CD8-positive, alpha-beta memory T cell (primary cell): ENCODE data around the gene ANKRD22. TPM values are rescaled to one million over a fixed set of nuclear protein-coding genes. Genes with fewer than 3 reads are reported as not detected.

Experiments
- CTCF ChIA-PET: fragments of 350-600 bp; sonication (Branson Sonifier 250); formaldehyde crosslinking; loops from one replicate; lab custom pipeline; 2021; ENCODE audit warnings: antibody characterized with exemption; lab: Charles Lee
- POLR2A ChIA-PET: fragments of 350-600 bp; sonication (Branson Sonifier 250); formaldehyde crosslinking; loops from one replicate; lab custom pipeline; 2021; ENCODE audit warnings: antibody characterized with exemption; lab: Charles Lee
- DNase-seq, 5 donors: peaks; one replicate each; pipeline versions ENCODE4 v3.0.0 to v3.0.0-alpha.2; 2020 to 2022; ENCODE audit warnings: mixed read lengths in 1 of 5
- H3K27ac ChIP-seq: one replicate; pipeline ENCODE4 v1.7.0; 2013; ENCODE audit warnings: low read depth, mild to moderate bottlenecking, low read length, moderate library complexity
- H3K27me3 ChIP-seq: 2 replicates; pipeline ENCODE4 v1.7.0; 2013; ENCODE audit warnings: low read length, mild to moderate bottlenecking; ENCODE audit not compliant: insufficient read depth, poor library complexity, severe bottlenecking
- H3K36me3 ChIP-seq: 2 replicates; pipeline ENCODE4 v1.7.0; 2013; ENCODE audit warnings: mild to moderate bottlenecking, low read length, moderate library complexity; ENCODE audit not compliant: insufficient read depth
- H3K4me1 ChIP-seq: 2 replicates; pipeline ENCODE4 v1.7.0; 2013; ENCODE audit warnings: mild to moderate bottlenecking, low read length, moderate library complexity; ENCODE audit not compliant: insufficient read depth
- H3K4me3 ChIP-seq: 2 replicates; pipeline ENCODE4 v1.7.0; 2013; ENCODE audit warnings: mild to moderate bottlenecking, low read length
- H3K9me3 ChIP-seq: 2 replicates; pipeline ENCODE4 v1.7.0; 2013; ENCODE audit warnings: mild to moderate bottlenecking, low read length
- H3K27ac Mint-ChIP-seq, 8 donors: one replicate each; pipeline ENCODE4 v1.8.0; 2020 to 2021; ENCODE audit warnings: mixed read lengths in 8 of 8, mild to moderate bottlenecking in 6 of 8, inconsistent platforms in 3 of 8, moderate library complexity in 3 of 8
- H3K27me3 Mint-ChIP-seq, 2 donors: one replicate each; pipeline ENCODE4 v1.8.0; 2020 to 2021; ENCODE audit warnings: mixed read lengths in 2 of 2, mild to moderate bottlenecking in 1 of 2, moderate library complexity in 1 of 2
- H3K36me3 Mint-ChIP-seq, 3 donors: one replicate each; pipeline ENCODE4 v1.8.0; 2020 to 2021; ENCODE audit warnings: mixed read lengths in 3 of 3, inconsistent platforms in 1 of 3, mild to moderate bottlenecking in 1 of 3
- H3K4me1 Mint-ChIP-seq, 3 donors: one replicate each; pipeline ENCODE4 v1.8.0; 2020 to 2021; ENCODE audit warnings: mixed read lengths in 3 of 3, inconsistent platforms in 1 of 3, mild to moderate bottlenecking in 1 of 3
- H3K4me3 Mint-ChIP-seq, 7 donors: one replicate each; pipeline ENCODE4 v1.8.0; 2020 to 2021; ENCODE audit warnings: mixed read lengths in 7 of 7, mild to moderate bottlenecking in 6 of 7, moderate library complexity in 4 of 7, inconsistent platforms in 2 of 7
- H3K9me3 Mint-ChIP-seq, 5 donors: one replicate each; pipeline ENCODE4 v1.8.0; 2020 to 2022; ENCODE audit warnings: mixed read lengths in 5 of 5, mild to moderate bottlenecking in 3 of 5, moderate library complexity in 2 of 5, inconsistent platforms in 1 of 5
- polyA plus RNA-seq: library from polyadenylated mRNA; unstranded; fragments of 300-500 nt; fragmentation: Illumina TruSeq; gene quantifications from one replicate; pipeline ENCODE4 v1.2.3, GENCODE V29; 2021
- total RNA-seq, 2 experiments: library from RNA; stranded (reverse); gene quantifications; one replicate each; pipeline ENCODE4 v1.2.3, GENCODE V29; 2021

The ANKRD22 gene
- total and polyA plus RNA-seq, 3 experiments from 2014 or later = 0.63 TPM; not detected in 2

- H3K4me3 ChIP-seq = no peak overlapping the region
- H3K36me3 Mint-ChIP-seq = no peaks in the 10 kb centered on the region
- no peak overlapping the region for H3K4me3 Mint-ChIP-seq
- no peak overlapping the region for H3K27ac ChIP-seq
- no peak for DNase-seq
- no peaks in the 10 kb centered on the region for H3K4me1 ChIP-seq
- H3K27me3 Mint-ChIP-seq = peaks cover 5 to 7% of the 10 kb centered on the region in 2 donors
- H3K27ac Mint-ChIP-seq = no peak overlapping the region
- CTCF ChIA-PET = interaction anchor here (1.8 kb wide), 1 partner anchor 21 kb away, joined by 4 read pairs; no protein-coding TSS in a partner anchor
- POLR2A ChIA-PET = no interaction called here
- H3K4me1 Mint-ChIP-seq = no peaks in the 10 kb centered on the region
- H3K27me3 ChIP-seq = peaks cover 5% of the 10 kb centered on the region
- peaks cover 0 to 2% (median 0%) of the 10 kb centered on the region in 5 donors for H3K9me3 Mint-ChIP-seq
- H3K9me3 ChIP-seq = no peaks in the 10 kb centered on the region
- no peaks in the 10 kb centered on the region for H3K36me3 ChIP-seq
Observed at GRCh38 chr10:88857831-88858230, 6.2 kb upstream of the ANKRD22 start.

DNA sequence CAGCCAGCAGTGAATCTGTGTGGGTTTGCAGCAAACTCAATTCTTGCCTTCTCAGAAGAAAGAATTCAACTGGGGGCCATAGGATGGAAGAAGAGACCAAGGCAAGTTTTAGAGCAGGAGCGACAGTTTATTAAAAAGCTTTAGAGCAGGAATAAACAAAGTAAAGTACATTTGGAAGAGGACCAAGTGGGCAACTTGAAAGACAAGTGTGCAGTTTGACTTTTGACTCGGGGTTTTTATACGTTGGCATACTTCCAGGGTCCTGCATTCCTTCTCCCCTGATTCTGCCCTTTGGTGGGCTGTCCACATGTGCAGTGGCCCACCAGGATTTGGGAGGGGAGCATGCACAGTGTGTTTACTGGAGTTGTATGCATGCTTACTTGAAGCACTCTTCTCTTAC, 3.0 kb upstream of the ANKRD22 start:
- H3K4me3 ChIP-seq = no peak overlapping the region
- no peaks in the 10 kb centered on the region for H3K4me1 ChIP-seq
- Mint-ChIP-seq H3K9me3 (peaks cover 0 to 2% (median 0%) of the 10 kb centered on the region in 5 donors), H3K27me3 (peaks cover 3 to 13% of the 10 kb centered on the region in 2 donors), H3K27ac (no peak overlapping the region), H3K4me1 (no peaks in the 10 kb centered on the region), H3K36me3 (no peaks in the 10 kb centered on the region), H3K4me3 (no peak overlapping the region)
- no peaks in the 10 kb centered on the region for H3K36me3 ChIP-seq
- H3K27ac ChIP-seq = no peak overlapping the region
- ChIA-PET CTCF (no interaction called here), POLR2A (no interaction called here)
- peaks cover 5% of the 10 kb centered on the region for H3K27me3 ChIP-seq
- no peaks in the 10 kb centered on the region for H3K9me3 ChIP-seq
- DNase-seq = no peak

DNA sequence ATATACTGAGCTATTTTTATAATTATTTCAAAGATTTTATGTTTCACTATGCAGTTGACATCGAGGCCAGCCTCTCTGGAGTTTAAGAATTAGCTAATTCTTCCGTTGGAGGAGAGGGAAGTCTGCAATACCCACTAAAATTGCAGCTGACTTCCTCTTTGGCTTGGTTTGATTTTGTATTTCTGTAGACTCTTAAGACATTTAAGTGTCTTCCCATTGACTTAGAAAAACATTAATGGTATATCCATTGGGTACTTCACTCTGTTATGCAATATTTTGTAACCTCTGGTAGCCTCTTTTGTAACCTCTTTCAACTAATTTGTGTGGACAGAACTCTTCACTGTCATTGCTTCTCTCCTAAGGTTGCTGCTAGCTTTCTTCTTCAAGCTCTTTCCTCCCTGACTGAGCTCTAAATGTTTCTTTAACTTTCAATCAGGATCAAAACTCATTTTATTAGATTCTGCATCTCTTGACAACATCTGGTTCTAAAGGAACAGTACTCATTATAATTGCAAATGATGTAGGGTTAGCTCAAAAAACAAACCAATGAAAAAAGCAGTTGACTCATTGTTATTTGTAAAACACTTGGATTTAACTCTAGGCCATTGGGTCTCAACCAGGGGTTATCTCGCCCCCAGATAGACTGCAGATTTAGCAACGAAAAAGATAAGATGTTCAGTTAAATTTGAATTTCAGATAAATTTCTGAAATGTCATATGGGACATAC, 1.7 kb upstream of the ANKRD22 start:
- Histone ChIP-seq H3K4me1 (no peaks in the 10 kb centered on the region), H3K4me3 (no peak overlapping the region), H3K27ac (no peak overlapping the region), H3K36me3 (no peaks in the 10 kb centered on the region), H3K9me3 (no peaks in the 10 kb centered on the region), H3K27me3 (peaks cover 5% of the 10 kb centered on the region)
- ChIA-PET POLR2A (interaction anchor here (0.5 to 0.6 kb wide), 2 partner anchors 30 to 43 kb away, joined by 3 to 5 read pairs; no protein-coding TSS in a partner anchor), CTCF (interaction anchor here (1.4 to 1.7 kb wide), 2 partner anchors 17 to 80 kb away, joined by 3 to 5 read pairs; no protein-coding TSS in a partner anchor)
- no peak overlapping the region for H3K27ac Mint-ChIP-seq
- H3K4me3 Mint-ChIP-seq = no peak overlapping the region
- DNase-seq = no peak
- H3K4me1 Mint-ChIP-seq = peaks cover 0 to 8% (median 2%) of the 10 kb centered on the region in 3 donors
- no peaks in the 10 kb centered on the region for H3K9me3 Mint-ChIP-seq
- H3K27me3 Mint-ChIP-seq = peaks cover 5 to 13% of the 10 kb centered on the region in 2 donors
- no peaks in the 10 kb centered on the region for H3K36me3 Mint-ChIP-seq

GRCh38 chr10:88852327-88852726, 683 bp upstream of the ANKRD22 start:
- peaks cover 6 to 13% of the 10 kb centered on the region in 2 donors for H3K27me3 Mint-ChIP-seq
- Histone ChIP-seq H3K27ac (no peak overlapping the region), H3K4me1 (no peaks in the 10 kb centered on the region), H3K36me3 (no peaks in the 10 kb centered on the region), H3K4me3 (no peak overlapping the region), H3K27me3 (no peaks in the 10 kb centered on the region), H3K9me3 (no peaks in the 10 kb centered on the region)
- no peak overlapping the region for H3K4me3 Mint-ChIP-seq
- peaks cover 0 to 9% (median 4%) of the 10 kb centered on the region in 3 donors for H3K4me1 Mint-ChIP-seq
- H3K36me3 Mint-ChIP-seq = no peaks in the 10 kb centered on the region
- ChIA-PET CTCF (interaction anchor here (1.7 kb wide), 1 partner anchor 16 kb away, joined by 5 read pairs; no protein-coding TSS in a partner anchor), POLR2A (no interaction called here)
- DNase-seq = no peak
- H3K9me3 Mint-ChIP-seq = no peaks in the 10 kb centered on the region
- H3K27ac Mint-ChIP-seq = no peak overlapping the region

GRCh38 chr10:88850712-88851111, 932 bp downstream of the ANKRD22 start:
- DNase-seq = no peak
- H3K36me3 Mint-ChIP-seq = no peaks in the 10 kb centered on the region
- H3K4me1 Mint-ChIP-seq = peaks cover 0 to 9% (median 4%) of the 10 kb centered on the region in 3 donors
- Histone ChIP-seq H3K4me1 (no peaks in the 10 kb centered on the region), H3K9me3 (no peaks in the 10 kb centered on the region), H3K36me3 (no peaks in the 10 kb centered on the region), H3K27me3 (no peaks in the 10 kb centered on the region), H3K4me3 (no peak overlapping the region), H3K27ac (no peak overlapping the region)
- no peak overlapping the region for H3K27ac Mint-ChIP-seq
- POLR2A ChIA-PET = no interaction called here
- CTCF ChIA-PET = no interaction called here
- no peak overlapping the region for H3K4me3 Mint-ChIP-seq
- peaks cover 6 to 10% of the 10 kb centered on the region in 2 donors for H3K27me3 Mint-ChIP-seq
- no peaks in the 10 kb centered on the region for H3K9me3 Mint-ChIP-seq

GRCh38 chr10:88849234-88849633, 2.4 kb downstream of the ANKRD22 start:
- Histone ChIP-seq H3K4me1 (no peaks in the 10 kb centered on the region), H3K4me3 (no peak overlapping the region), H3K27ac (no peak overlapping the region), H3K36me3 (no peaks in the 10 kb centered on the region), H3K9me3 (no peaks in the 10 kb centered on the region), H3K27me3 (no peaks in the 10 kb centered on the region)
- Mint-ChIP-seq H3K27me3 (peaks cover 6 to 7% of the 10 kb centered on the region in 2 donors), H3K9me3 (no peaks in the 10 kb centered on the region), H3K27ac (no peak overlapping the region), H3K4me3 (no peak overlapping the region), H3K4me1 (peaks cover 0 to 9% (median 4%) of the 10 kb centered on the region in 3 donors), H3K36me3 (no peaks in the 10 kb centered on the region)
- ChIA-PET CTCF (interaction anchor here (6.3 kb wide), 1 partner anchor 13 kb away, joined by 38 read pairs; no protein-coding TSS in a partner anchor), POLR2A (no interaction called here)
- no peak for DNase-seq

DNA sequence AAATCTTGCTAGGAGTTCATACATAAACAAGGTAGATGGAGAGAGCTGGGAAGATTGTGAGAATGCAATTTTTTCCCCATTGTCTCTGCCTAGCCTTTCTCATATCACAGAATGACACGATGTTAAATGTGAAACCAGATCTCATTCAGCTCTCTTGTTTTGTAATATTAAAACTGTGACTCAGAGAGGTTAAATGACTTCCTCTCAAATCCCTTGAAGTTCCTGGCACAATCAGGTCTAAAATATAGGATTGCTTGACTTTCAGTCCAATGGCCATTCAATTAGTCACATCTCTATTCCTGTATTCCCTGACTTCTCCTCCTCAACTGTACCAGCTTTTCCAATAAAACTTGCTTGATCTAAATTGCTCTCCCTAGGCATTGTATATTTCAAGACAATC, 3.1 kb downstream of the ANKRD22 start:
- no peaks in the 10 kb centered on the region for H3K9me3 Mint-ChIP-seq
- no peak overlapping the region for H3K4me3 ChIP-seq

DNA sequence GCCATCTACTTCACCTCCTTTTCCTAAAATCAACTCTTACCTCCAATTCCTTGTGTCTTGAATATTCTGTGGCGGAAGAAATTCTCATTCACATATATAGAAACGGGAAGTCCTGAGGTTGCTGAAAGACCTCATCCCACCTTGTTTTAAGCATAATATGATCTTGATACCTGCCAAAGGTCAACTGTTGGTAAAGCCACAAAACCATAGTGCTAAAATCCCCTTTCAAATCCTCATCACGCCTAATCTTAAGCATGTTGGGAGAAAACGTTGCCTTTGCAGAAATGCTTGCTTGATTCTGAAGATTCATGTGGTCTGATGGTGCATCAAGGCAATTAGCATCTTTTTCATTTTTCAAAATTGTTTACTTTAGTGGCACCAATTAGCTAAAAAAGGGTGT, 8.5 kb downstream of the ANKRD22 start:
- DNase-seq = no peak
- Mint-ChIP-seq H3K4me1 (no peaks in the 10 kb centered on the region), H3K27me3 (peaks cover 0 to 3% of the 10 kb centered on the region in 2 donors), H3K9me3 (no peaks in the 10 kb centered on the region), H3K27ac (no peak overlapping the region), H3K36me3 (no peaks in the 10 kb centered on the region), H3K4me3 (no peak overlapping the region)
- POLR2A ChIA-PET = no interaction called here
- H3K27me3 ChIP-seq = no peaks in the 10 kb centered on the region
- H3K4me1 ChIP-seq = no peaks in the 10 kb centered on the region
- no peaks in the 10 kb centered on the region for H3K36me3 ChIP-seq
- no peak overlapping the region for H3K4me3 ChIP-seq
- no peaks in the 10 kb centered on the region for H3K9me3 ChIP-seq
- CTCF ChIA-PET = no interaction called here
- no peak overlapping the region for H3K27ac ChIP-seq

More for the DNA sequence above, 3.1 kb downstream of the ANKRD22 start:
- H3K9me3 ChIP-seq = no peaks in the 10 kb centered on the region
- H3K27me3 ChIP-seq = no peaks in the 10 kb centered on the region
- H3K36me3 ChIP-seq = no peaks in the 10 kb centered on the region
- Mint-ChIP-seq H3K36me3 (no peaks in the 10 kb centered on the region), H3K27me3 (peaks cover 6 to 10% of the 10 kb centered on the region in 2 donors), H3K27ac (no peak overlapping the region), H3K4me3 (no peak overlapping the region), H3K4me1 (peaks cover 0 to 9% (median 4%) of the 10 kb centered on the region in 3 donors)
- ChIA-PET CTCF (interaction anchor here (6.3 kb wide), 1 partner anchor 12 kb away, joined by 38 read pairs; no protein-coding TSS in a partner anchor), POLR2A (interaction anchor here (0.7 kb wide), 1 partner anchor 17 kb away, joined by 3 read pairs; no protein-coding TSS in a partner anchor)
- no peak for DNase-seq
- no peak overlapping the region for H3K27ac ChIP-seq
- no peaks in the 10 kb centered on the region for H3K4me1 ChIP-seq
